COLO668 (cell line): Measurements from ENCODE around the gene EPB41L4B.
"Not testable (repeated sequence)": the region's sequence is repeated elsewhere in the genome, so short reads cannot be mapped to it uniquely, and the experiment has no call there.

Experiments
- DNase-seq: peaks from one replicate; lab custom pipeline; 2025; ENCODE audit not compliant: unreplicated experiment; lab: John Stamatoyannopoulos, UW

EPB41L4B gene

GRCh38 chr9:109246533-109246932, 74.3 kb downstream of the EPB41L4B start:
- no peak for DNase-seq

GRCh38 chr9:109245310-109245897, 75.5 kb downstream of the EPB41L4B start:
- no peak for DNase-seq

GRCh38 chr9:109244179-109245132, 76.4 kb downstream of the EPB41L4B start:
- DNase-seq = peak; percentile 67

GRCh38 chr9:109242741-109243140, 78.1 kb downstream of the EPB41L4B start:
- no peak for DNase-seq

- DNase-seq = no peak
These were observed 78.8 kb downstream of the EPB41L4B start for GRCh38 chr9:109242014-109242413.

GRCh38 chr9:109241207-109241606, 79.7 kb downstream of the EPB41L4B start:
- DNase-seq = no peak

- DNase-seq = no peak
These were observed 81.6 kb downstream of the EPB41L4B start for GRCh38 chr9:109239240-109239639.

- DNase-seq = no peak
These were observed 82.2 kb downstream of the EPB41L4B start for GRCh38 chr9:109238655-109239054.

- DNase-seq = no peak
These were observed 82.7 kb downstream of the EPB41L4B start for GRCh38 chr9:109238125-109238524.

GRCh38 chr9:109232449-109233237, 88.2 kb downstream of the EPB41L4B start:
- no peak for DNase-seq

GRCh38 chr9:109231593-109231992, 89.3 kb downstream of the EPB41L4B start:
- DNase-seq = no peak

- DNase-seq = no peak
These were observed 90.6 kb downstream of the EPB41L4B start for GRCh38 chr9:109230277-109230676.

GRCh38 chr9:109229682-109230081, 91.2 kb downstream of the EPB41L4B start:
- DNase-seq = no peak

GRCh38 chr9:109228093-109228642, 92.7 kb downstream of the EPB41L4B start:
- no peak for DNase-seq

GRCh38 chr9:109225629-109226028, 95.2 kb downstream of the EPB41L4B start:
- DNase-seq = no peak

- no peak for DNase-seq
These were observed 96.1 kb downstream of the EPB41L4B start for GRCh38 chr9:109224751-109225150.

- DNase-seq = not testable (repeated sequence)
These were observed 102.6 kb downstream of the EPB41L4B start for GRCh38 chr9:109218242-109218641.

GRCh38 chr9:109214414-109214813, 106.4 kb downstream of the EPB41L4B start:
- DNase-seq = no peak

GRCh38 chr9:109213285-109214121, 107.4 kb downstream of the EPB41L4B start:
- DNase-seq = no peak

GRCh38 chr9:109212768-109213167, 108.1 kb downstream of the EPB41L4B start:
- no peak for DNase-seq
